ENCODE results near the gene LGALS4.

Gene LGALS4

DNA sequence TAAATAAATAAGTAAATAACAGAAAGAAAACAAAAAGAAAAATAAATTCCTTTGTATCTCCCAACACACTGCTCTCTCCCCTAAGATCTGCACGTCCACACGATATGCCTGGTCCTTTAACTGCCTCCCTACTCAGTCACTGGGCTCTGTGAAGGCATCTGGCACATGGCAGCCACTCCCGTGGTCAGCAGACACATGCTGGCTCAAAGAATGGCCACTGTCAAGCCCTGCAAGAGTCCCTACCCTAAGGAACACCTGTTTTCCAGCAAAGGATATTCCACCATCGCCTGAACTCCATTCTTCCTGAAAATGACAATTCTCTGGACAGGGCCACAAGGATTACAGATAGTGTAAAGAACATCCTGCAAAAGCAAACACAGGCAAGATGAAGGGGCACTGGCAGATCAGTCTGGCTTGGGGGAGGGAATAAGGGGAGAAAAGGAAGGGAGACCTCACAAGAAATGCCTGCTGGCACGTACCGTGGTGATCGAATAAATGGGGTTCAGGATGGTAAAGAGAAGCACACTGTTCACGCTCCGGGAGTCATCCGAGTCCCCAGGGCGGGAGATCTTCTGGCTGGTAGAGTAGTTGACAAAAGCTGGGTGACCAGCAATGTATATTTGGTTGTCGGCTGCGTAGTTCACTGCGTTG lies 32.8 kb upstream of the LGALS4 start:
- no peak for TF ChIP-seq EZH2 (IDR thresholded peaks at IDR 0.05; ENCODE audit: borderline replicate concordance, low read depth, low read length, severe bottlenecking)
- TF ChIP-seq, protein P1, sequence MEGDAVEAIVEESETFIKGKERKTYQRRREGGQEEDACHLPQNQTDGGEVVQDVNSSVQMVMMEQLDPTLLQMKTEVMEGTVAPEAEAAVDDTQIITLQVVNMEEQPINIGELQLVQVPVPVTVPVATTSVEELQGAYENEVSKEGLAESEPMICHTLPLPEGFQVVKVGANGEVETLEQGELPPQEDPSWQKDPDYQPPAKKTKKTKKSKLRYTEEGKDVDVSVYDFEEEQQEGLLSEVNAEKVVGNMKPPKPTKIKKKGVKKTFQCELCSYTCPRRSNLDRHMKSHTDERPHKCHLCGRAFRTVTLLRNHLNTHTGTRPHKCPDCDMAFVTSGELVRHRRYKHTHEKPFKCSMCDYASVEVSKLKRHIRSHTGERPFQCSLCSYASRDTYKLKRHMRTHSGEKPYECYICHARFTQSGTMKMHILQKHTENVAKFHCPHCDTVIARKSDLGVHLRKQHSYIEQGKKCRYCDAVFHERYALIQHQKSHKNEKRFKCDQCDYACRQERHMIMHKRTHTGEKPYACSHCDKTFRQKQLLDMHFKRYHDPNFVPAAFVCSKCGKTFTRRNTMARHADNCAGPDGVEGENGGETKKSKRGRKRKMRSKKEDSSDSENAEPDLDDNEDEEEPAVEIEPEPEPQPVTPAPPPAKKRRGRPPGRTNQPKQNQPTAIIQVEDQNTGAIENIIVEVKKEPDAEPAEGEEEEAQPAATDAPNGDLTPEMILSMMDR (IDR thresholded peaks at IDR 0.05; ENCODE audit: borderline replicate concordance, extremely low read depth, low read length, poor library complexity, severe bottlenecking): no peak
- H2AFZ ChIP-seq (ENCODE audit: low read depth, low read length): no peak overlapping the region
- no peaks in the 10 kb centered on the region for H3K9me3 ChIP-seq (ENCODE audit: insufficient read depth, low read length, severe bottlenecking)
- H3K9ac ChIP-seq (ENCODE audit: low read depth, low read length): no peak overlapping the region
- H3K4me1 ChIP-seq (ENCODE audit: insufficient read depth, low read length): peaks cover 52% of the 10 kb centered on the region
- no peaks in the 10 kb centered on the region for H3K27me3 ChIP-seq (ENCODE audit: insufficient read depth, low read length, poor library complexity)
- DNase-seq (no peak), ATAC-seq (ENCODE audit: insufficient read depth, low read depth) (no peak)
- peaks cover 86% of the 10 kb centered on the region for H3K36me3 ChIP-seq (ENCODE audit: insufficient read depth, low read length)
- H3K79me2 ChIP-seq (ENCODE audit: insufficient read depth, low read length): peaks cover 87% of the 10 kb centered on the region
- H4K20me1 ChIP-seq (ENCODE audit: insufficient read depth, low read length): peaks cover 84% of the 10 kb centered on the region
- H3K4me2 ChIP-seq (ENCODE audit: insufficient read depth, low read length): peak overlapping the region; percentile 47; the same call in 1 of the 2 replicates
- H3K4me3 ChIP-seq (ENCODE audit: low read depth in 1 of 2, low read length in 2 of 2): no peak overlapping the region
- H3K27ac ChIP-seq (ENCODE audit: low read length): no peak overlapping the region

DNA sequence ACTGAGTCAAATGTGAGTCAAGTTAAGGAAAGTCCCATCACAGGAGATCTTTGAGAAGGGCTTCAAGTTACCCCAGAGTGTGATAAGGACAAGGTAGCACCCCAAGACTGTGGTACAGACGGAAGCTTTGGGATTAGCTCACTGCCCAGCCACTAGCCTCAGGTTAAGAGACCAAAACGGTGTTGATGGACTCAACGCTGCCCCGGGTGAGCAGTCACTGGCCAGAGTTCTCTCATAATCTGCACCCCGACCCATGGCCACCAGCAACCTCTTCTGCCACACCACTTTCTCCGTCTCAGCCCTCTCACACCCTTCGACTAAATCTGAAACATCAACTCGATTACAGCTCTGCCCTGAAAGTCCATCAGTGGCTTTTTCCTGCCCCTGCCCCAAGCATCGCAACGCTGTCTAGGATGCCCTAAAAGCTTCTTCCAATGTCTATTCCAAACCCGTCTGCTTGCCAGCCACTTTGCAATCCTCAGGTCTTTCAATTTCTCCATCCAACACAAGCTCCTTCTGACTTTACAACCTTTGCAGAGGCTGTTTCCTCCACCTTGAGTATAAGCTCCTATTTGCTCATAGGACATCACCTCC lies 31.4 kb upstream of the LGALS4 start:
- peak overlapping the region; percentile 16; the same call in 1 of the 2 replicates for H3K4me2 ChIP-seq (ENCODE audit: insufficient read depth, low read length)
- H3K36me3 ChIP-seq (ENCODE audit: insufficient read depth, low read length): peaks cover 99% of the 10 kb centered on the region
- no peak for DNase-seq
- H3K9ac ChIP-seq (ENCODE audit: low read depth, low read length): no peak overlapping the region
- H3K4me3 ChIP-seq (ENCODE audit: low read depth in 1 of 2, low read length in 2 of 2): no peak overlapping the region
- no peak for TF ChIP-seq EZH2 (IDR thresholded peaks at IDR 0.05; ENCODE audit: borderline replicate concordance, low read depth, low read length, severe bottlenecking)
- no peak for ATAC-seq (ENCODE audit: insufficient read depth, low read depth)
- H3K27me3 ChIP-seq (ENCODE audit: insufficient read depth, low read length, poor library complexity): no peaks in the 10 kb centered on the region
- peaks cover 94% of the 10 kb centered on the region for H4K20me1 ChIP-seq (ENCODE audit: insufficient read depth, low read length)
- peaks cover 91% of the 10 kb centered on the region for H3K79me2 ChIP-seq (ENCODE audit: insufficient read depth, low read length)
- no peak overlapping the region for H2AFZ ChIP-seq (ENCODE audit: low read depth, low read length)
- H3K27ac ChIP-seq (ENCODE audit: low read length): no peak overlapping the region
- peaks cover 52% of the 10 kb centered on the region for H3K4me1 ChIP-seq (ENCODE audit: insufficient read depth, low read length)
- no peaks in the 10 kb centered on the region for H3K9me3 ChIP-seq (ENCODE audit: insufficient read depth, low read length, severe bottlenecking)

DNA sequence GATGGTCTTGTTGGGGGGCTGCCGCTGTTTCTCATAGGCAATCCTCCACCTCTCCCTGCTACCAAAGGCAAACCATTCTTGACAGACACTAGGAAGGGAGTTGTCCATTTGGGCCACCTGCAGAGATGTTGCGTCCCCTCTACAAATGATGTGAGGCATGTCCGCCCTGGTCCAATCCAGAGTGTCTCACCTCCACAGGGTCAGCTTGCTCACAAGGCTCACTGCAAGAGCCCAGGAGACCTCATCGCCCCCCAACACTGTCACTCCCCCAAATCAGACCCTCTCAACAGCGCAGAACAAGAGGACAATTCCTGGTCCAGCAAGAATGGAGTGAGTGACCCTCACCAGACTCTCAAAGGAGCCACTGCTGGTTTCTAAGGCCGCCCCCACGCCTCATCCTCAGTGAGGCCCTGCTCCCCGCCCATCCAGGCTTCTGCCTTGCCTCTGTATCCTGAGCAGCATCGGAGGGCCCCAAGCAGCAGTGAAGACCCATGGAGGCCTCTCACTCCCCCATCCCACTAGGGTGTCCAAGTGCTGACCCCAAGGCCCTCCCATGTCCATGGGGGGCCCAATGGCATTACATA lies 30.5 kb upstream of the LGALS4 start:
- DNase-seq (no peak), ATAC-seq (ENCODE audit: insufficient read depth, low read depth) (no peak)
- peaks cover 44% of the 10 kb centered on the region for H3K4me1 ChIP-seq (ENCODE audit: insufficient read depth, low read length)
- H3K4me3 ChIP-seq (ENCODE audit: low read depth in 1 of 2, low read length in 2 of 2): no peak overlapping the region
- no peak overlapping the region for H2AFZ ChIP-seq (ENCODE audit: low read depth, low read length)
- TF ChIP-seq, protein P1 (IDR thresholded peaks at IDR 0.05; ENCODE audit: borderline replicate concordance, extremely low read depth, low read length, poor library complexity, severe bottlenecking): no peak
- TF ChIP-seq EZH2 (IDR thresholded peaks at IDR 0.05; ENCODE audit: borderline replicate concordance, low read depth, low read length, severe bottlenecking): no peak
- H3K36me3 ChIP-seq (ENCODE audit: insufficient read depth, low read length): peaks cover 100% of the 10 kb centered on the region
- H3K27me3 ChIP-seq (ENCODE audit: insufficient read depth, low read length, poor library complexity): no peaks in the 10 kb centered on the region
- H3K9ac ChIP-seq (ENCODE audit: low read depth, low read length): no peak overlapping the region
- H4K20me1 ChIP-seq (ENCODE audit: insufficient read depth, low read length): peaks cover 95% of the 10 kb centered on the region
- peaks cover 85% of the 10 kb centered on the region for H3K79me2 ChIP-seq (ENCODE audit: insufficient read depth, low read length)
- peak overlapping the region; percentile 9; the same call in 1 of the 2 replicates for H3K4me2 ChIP-seq (ENCODE audit: insufficient read depth, low read length)
- no peak overlapping the region for H3K27ac ChIP-seq (ENCODE audit: low read length)
- H3K9me3 ChIP-seq (ENCODE audit: insufficient read depth, low read length, severe bottlenecking): no peaks in the 10 kb centered on the region

All from DND-41 (cell line).